ENCODE data around the gene PASK.

GRCh38 chr2:241112046-241112445 lies 37.2 kb downstream of the PASK start:
- TF ChIP-seq ZNF138 (CRISPR knock-in tag; conservative IDR thresholded peaks at IDR 0.05) (no peak), CTCF (IDR thresholded peaks at IDR 0.05) (no peak), CBFB (CRISPR knock-in tag; IDR thresholded peaks at IDR 0.05; ENCODE audit: low read depth) (no peak), IRF2 (CRISPR knock-in tag; IDR thresholded peaks at IDR 0.05; ENCODE audit: borderline replicate concordance, low read depth) (no peak)
